Esophagus mucosa (tissue), 1 donor: ENCODE results near the gene HTT. TPM values are rescaled to one million over a fixed set of nuclear protein-coding genes. Genes with fewer than 3 reads are reported as not detected.

Experiments used
- ATAC-seq: fragments of 200-7000 bp; cut with Tn5 transposase; one replicate; pipeline ENCODE4 v1.9.1; 2020
- total RNA-seq: library from RNA; stranded (reverse); gene quantifications from one replicate; pipeline ENCODE4 v1.2.4, GENCODE V29; 2023
- donor health status: DM: yes; HTN: yes; CAD: no.

HTT gene
- total RNA-seq, 1 donor from 2014 or later: 39.6 TPM

- no peak for ATAC-seq
These were observed 164.2 kb downstream of the HTT start for GRCh38 chr4:3238721-3239120.

- no peak for ATAC-seq
These were observed 164.8 kb downstream of the HTT start for GRCh38 chr4:3239303-3239702.

- no peak for ATAC-seq
These were observed 165.8 kb downstream of the HTT start for GRCh38 chr4:3239998-3240920.

- ATAC-seq: no peak
These were observed 166.5 kb downstream of the HTT start for GRCh38 chr4:3240936-3241522.

- ATAC-seq: no peak
These were observed 167.5 kb downstream of the HTT start for GRCh38 chr4:3241898-3242524.

GRCh38 chr4:3243136-3243780 is 168.8 kb downstream of the HTT start:
- ATAC-seq: no peak

GRCh38 chr4:3244002-3244401 is 169.5 kb downstream of the HTT start:
- ATAC-seq: no peak

- no peak for ATAC-seq
These were observed 170.3 kb downstream of the HTT start for GRCh38 chr4:3244747-3245146.

GRCh38 chr4:3245676-3246075 is 171.2 kb downstream of the HTT start:
- ATAC-seq: no peak

- peak; percentile 9 for ATAC-seq
These were observed 172.2 kb downstream of the HTT start for GRCh38 chr4:3246458-3247398.

GRCh38 chr4:3247399-3248177 is 173.1 kb downstream of the HTT start:
- ATAC-seq: no peak

- no peak for ATAC-seq
These were observed 173.6 kb downstream of the HTT start for GRCh38 chr4:3248178-3248480.

GRCh38 chr4:3248811-3249661 is 174.6 kb downstream of the HTT start, which contains the start of gene MSANTD1:
MSANTD1 (plus strand) TSS chr4:3249159; CDS start chr4:3249223, 64 bp downstream.
- ATAC-seq: no peak

- ATAC-seq: no peak
These were observed 175.4 kb downstream of the HTT start for GRCh38 chr4:3249711-3250437.

- no peak for ATAC-seq
These were observed 176.0 kb downstream of the HTT start for GRCh38 chr4:3250438-3250955.

- ATAC-seq: no peak
These were observed 176.6 kb downstream of the HTT start for GRCh38 chr4:3250956-3251690.

GRCh38 chr4:3251691-3252479 is 177.4 kb downstream of the HTT start:
- no peak for ATAC-seq

GRCh38 chr4:3252480-3252828 is 178.0 kb downstream of the HTT start:
- no peak for ATAC-seq
